ENCODE measurements around the gene ATG10. TPM values are rescaled to one million over a fixed set of nuclear protein-coding genes. Genes with fewer than 3 reads are reported as not detected.

The ATG10 gene
- total RNA-seq, 2 donors from 2014 or later = 6.0 to 6.3 TPM

DNA sequence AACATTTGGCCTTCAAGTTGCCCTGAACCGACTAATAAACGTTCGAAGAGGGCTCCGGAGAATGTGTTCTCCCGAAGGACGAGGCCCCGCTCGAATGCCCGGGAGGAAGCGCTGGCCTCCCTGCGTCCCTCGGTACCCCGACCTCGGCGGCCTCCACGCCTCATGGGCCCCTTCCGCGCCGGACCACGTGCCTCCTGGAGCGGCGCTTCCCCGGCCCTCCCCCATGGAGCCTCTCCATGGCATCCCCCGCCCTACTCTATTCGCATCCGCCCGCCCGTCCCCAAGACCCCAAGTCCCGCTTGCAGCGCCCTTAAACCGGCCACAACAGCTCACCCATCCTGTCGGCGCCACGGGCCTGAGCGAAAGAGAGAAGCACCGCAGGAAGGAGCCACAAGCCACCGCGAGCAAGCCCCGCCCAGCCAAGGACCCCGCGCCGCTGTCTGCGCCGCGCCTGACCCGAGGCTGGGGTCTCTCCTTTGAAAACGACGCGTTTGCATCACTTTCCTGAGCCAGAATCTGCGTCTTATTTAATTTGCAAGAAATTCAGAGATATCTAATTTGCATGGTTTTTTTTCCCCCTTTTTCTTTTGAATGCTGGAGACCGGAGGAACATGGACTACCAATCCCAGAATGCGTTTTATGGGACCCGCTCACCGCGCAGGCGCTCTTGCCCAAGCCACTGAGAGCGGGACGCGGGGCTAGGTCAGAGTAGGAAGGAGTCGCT, 306.3 kb downstream of the ATG10 start, which contains the start of gene RPS23:
Gene RPS23 (minus strand): TSS at position 368 of the 724 bp plus-strand sequence. CDS start 31 bp downstream, at position 337.
- ATAC-seq (peak; percentile 95), DNase-seq (peak; percentile 90 to 93)
- intact Hi-C loops (cut with DNase I, micrococcal nuclease) = no loop called here

- ATAC-seq = no peak
- intact Hi-C loops (cut with DNase I, micrococcal nuclease) = no loop called here
- DNase-seq = peak in 1 of 2 donors; percentile 34
Observed at GRCh38 chr5:82278711-82279370, 307.0 kb downstream of the ATG10 start.

GRCh38 chr5:82283893-82284292, 312.1 kb downstream of the ATG10 start:
- ATAC-seq (no peak), DNase-seq (no peak)
- intact Hi-C loops (cut with DNase I, micrococcal nuclease) = no loop called here

GRCh38 chr5:82285206-82285605, 313.4 kb downstream of the ATG10 start:
- intact Hi-C loops (cut with DNase I, micrococcal nuclease) = no loop called here
- DNase-seq (no peak), ATAC-seq (no peak)

DNA sequence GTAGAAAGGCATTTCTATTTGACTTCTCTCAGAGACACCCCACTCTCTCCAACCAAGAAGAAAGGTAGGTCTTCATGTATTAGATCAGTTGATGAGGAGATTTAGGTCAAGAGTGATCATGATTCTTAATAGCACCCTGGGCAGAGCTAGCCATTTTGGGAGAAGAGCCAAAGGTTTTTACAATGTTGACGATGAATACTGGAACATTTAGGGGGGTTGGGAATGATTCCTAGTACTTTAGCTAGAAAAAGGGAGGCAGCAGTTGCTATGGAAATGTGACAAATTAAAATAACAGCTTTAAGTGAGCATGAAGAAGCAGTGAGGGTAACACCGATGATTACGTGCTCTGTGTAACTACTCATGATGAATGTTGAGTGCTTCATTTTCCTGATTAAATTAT, 315.8 kb downstream of the ATG10 start:
- intact Hi-C loops (cut with DNase I, micrococcal nuclease) = no loop called here
- ATAC-seq (no peak), DNase-seq (no peak)

DNA sequence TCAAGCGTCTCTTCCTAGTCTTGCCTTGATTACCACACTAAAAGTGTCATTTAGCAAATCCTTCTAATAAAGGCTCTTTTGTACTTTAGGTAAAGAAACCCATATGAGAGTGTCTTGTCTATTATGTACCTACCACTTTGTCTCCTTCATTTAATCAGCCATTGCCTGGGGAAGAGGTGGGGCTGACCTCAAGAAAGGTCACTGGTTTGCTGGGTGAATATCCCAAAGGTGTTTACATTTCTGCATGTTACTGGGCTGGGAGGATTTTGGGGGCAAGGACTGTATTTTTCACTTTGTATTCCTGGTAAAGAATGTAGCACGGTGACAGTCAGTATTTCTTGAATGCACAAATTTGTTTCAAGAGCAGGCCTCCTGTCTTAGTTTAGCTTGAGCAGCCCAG, 318.2 kb downstream of the ATG10 start:
- intact Hi-C loops (cut with DNase I, micrococcal nuclease) = no loop called here
- no peak for DNase-seq
- ATAC-seq = no peak

DNA sequence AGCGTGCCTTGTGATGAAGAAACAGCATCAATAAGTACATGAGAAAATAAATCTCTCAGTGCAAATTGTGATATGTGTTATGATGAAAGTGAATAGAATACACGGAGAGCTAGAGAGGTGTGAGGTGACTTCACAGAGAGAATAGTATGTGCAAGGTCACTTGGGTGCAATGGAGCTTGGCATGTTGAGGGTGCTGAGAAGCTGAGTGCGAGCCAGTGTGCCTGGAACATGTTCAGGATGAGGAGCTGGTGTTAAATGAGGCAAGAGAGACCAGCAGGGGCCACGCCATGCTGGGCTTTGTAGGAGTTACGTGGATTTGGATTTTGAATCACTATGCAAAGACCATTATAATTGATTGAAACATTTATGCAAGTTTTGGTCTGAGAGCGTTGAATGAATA, 319.1 kb downstream of the ATG10 start:
- ATAC-seq (no peak), DNase-seq (no peak)
- intact Hi-C loops (cut with DNase I, micrococcal nuclease) = no loop called here

GRCh38 chr5:82291420-82291819, 319.6 kb downstream of the ATG10 start:
- ATAC-seq (no peak), DNase-seq (no peak)
- intact Hi-C loops (cut with DNase I, micrococcal nuclease) = no loop called here

DNA sequence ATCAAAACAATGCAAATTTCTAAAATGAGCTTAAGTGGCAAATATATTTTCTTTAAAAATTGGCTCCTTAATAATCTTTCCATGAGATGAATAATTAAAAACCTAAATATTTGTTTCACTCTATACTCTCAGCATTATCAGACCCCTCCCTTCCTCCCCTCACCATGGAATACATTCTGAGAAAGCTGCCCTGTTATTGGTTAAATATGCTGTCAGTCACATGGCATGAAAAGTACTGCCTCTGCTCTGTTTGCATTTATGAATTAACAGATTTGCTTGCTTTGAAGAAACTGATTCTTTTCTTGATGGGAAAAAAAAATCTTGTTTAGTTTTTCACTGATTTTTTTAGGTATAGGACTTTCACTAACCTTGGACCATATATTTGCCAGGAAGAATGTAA, 323.3 kb downstream of the ATG10 start:
- DNase-seq = no peak
- intact Hi-C loops (cut with DNase I, micrococcal nuclease) = no loop called here
- ATAC-seq = no peak

DNA sequence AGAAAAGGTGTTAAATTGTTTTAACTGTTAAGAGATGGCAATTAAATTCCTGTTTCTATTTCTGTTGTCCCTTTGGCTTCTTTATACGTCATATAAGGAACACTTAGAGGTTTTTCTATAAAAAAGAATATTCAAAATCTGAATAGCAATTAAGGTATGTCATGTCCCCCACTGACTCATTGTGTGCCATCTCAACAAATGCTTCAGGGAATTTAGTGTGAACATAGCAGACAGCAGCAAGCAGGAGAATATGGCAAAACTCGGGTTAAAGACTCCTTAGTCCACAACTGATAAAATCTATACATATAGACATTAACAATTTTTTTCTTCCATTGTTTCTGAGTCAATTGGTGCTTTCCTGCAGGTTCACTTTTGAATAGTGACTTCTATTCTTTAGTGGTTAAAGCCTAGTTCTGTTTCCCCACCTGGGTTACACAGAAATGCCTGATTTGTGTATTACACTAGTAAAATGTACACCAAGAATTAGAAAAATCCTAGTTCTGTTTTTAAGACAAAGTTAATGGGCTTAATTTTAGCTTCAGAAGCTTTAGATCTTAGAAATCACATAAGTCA, 324.2 kb downstream of the ATG10 start:
- ATAC-seq (no peak), DNase-seq (no peak)
- intact Hi-C loops (cut with DNase I, micrococcal nuclease) = no loop called here

GRCh38 chr5:82296929-82297328, 325.1 kb downstream of the ATG10 start:
- intact Hi-C loops (cut with DNase I, micrococcal nuclease) = no loop called here
- ATAC-seq (no peak), DNase-seq (no peak)

- intact Hi-C loops (cut with DNase I, micrococcal nuclease) = no loop called here
- DNase-seq (no peak), ATAC-seq (no peak)
Observed at GRCh38 chr5:82297711-82298110, 325.9 kb downstream of the ATG10 start.

DNA sequence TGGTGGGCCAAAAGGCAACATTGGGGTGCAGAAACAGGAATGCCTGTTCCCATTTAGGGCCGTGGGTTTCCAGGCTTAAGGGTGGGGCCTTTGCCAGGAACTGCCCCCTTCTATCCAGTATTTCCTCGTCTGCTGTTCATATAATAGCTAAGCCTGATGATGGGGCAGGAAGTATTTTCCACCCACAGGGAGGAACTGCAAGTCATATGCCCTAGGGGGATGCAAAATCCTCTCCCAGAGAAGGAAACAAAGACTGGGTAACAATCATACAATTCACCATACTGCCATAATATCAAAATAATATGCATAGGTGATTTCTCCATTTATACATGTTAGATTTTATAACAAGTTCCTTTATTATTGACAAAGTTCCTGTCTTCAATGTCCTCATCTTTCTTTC, 326.8 kb downstream of the ATG10 start:
- intact Hi-C loops (cut with DNase I, micrococcal nuclease) = no loop called here
- ATAC-seq (no peak), DNase-seq (no peak)

GRCh38 chr5:82301190-82301589, 329.4 kb downstream of the ATG10 start:
- DNase-seq = no peak
- no peak for ATAC-seq
- intact Hi-C loops (cut with DNase I, micrococcal nuclease) = no loop called here

Other genes with a start within 250 kb of the ATG10 start
- 10 to 100 TPM; 13.3 to 25.7 TPM for gene SSBP2, start 220.9 kb upstream of the ATG10 start, total RNA-seq